ENCODE measurements around the gene DEGS2.
"Not testable (repeated sequence)": the region's sequence is repeated elsewhere in the genome, so short reads cannot be mapped to it uniquely, and the experiment has no call there.

The DEGS2 gene

DNA sequence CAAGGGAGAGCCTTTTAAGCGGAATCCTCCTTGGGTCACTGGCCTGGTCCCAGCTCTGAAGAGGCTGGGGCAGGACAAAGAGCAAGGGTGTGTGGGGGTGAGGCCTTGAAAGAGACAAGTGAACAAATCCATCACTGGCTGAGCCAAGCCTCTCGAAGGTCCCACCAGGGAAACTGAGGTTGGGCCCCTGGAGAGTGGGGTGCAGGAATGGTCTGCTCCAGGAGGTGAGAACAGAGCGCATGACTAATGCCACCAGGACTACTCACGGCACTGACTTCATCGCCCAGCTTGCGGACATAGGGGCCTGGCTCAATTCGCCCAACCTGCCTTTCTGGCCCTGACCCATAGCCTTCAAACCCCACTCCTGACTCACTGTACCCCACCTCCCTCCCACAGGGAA, 19.2 kb upstream of the DEGS2 start:
- DNase-seq: no peak

DNA sequence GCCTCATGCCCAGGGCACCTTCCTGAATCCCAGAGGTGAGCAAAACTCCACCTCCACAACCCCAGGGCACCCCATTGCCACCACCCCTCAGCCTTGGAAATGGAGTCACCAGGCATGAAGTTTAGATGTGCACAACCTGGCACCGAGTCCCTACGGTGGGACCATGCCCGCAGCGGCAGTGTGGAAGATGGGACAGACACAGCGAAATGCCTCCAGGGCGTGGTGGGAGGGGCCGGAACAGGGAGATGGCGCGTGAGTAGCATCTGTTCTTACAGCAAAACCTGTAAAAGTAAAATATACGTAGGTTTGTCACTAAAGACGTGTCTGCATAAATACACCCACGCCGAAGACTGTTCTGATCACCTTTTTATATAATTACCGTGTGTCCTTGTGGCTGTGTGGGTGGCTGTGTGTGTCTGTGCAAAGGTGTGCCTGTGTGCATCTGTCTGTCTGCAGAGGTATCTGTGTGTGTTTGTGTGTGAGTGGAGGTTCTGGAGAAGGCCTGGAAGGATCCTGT, 17.4 kb upstream of the DEGS2 start:
- no peak for DNase-seq

DNA sequence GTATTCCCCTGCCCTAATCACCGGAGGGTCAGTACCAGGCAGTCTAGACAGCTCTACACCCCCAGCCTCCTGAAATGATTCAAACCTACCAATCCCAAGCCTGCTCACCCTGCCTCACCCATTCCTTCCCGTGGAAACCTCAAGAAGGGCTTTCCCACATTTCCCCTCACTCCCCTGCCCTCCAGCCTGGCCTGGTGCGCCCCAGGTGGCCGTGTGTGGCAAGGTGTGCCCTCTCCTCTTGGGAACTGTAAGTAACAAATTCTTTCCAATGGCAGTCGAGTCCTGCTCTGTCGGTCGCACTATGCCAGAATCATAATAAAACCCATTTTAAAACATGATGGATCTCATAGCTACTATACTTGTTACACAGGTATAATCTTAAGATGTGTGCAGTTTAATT, 13.9 kb upstream of the DEGS2 start:
- no peak for DNase-seq

DNA sequence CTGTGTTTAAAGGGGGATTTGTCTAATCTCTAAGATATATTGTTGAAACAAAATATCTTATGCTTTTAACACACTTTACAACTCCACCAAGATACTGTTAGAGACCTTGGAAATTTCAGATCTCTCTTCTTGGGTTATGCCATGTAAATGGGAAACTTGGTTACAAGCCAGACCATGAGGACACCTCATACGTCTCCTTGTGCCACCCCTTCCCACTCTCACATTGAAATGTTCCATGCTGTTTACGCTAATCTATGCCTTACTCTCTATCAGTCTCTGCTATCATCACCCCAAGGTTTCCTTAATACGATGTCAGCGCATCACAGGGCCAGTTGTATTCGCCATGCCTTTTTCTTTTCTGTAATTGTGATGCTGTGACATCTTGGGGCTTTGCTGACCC, 13.4 kb upstream of the DEGS2 start:
- DNase-seq: no peak

DNA sequence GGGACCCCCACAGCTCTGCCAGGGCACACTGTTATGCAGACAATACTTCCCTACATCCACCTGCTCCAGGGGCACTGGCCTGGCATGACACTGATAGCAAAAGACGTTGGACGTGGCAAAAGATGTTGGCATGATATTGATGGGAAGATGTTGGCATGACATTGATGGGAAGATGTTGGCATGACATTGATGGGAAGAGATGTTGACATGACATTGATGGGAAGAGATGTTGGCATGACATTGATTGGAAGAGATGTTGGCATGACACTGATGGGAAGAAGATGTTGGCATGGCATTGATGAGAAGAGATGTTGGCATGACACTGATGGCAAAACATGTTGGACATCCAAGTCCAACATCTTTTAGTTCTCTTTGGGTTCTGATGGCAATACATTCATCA, 11.4 kb upstream of the DEGS2 start:
- DNase-seq: no peak

DNA sequence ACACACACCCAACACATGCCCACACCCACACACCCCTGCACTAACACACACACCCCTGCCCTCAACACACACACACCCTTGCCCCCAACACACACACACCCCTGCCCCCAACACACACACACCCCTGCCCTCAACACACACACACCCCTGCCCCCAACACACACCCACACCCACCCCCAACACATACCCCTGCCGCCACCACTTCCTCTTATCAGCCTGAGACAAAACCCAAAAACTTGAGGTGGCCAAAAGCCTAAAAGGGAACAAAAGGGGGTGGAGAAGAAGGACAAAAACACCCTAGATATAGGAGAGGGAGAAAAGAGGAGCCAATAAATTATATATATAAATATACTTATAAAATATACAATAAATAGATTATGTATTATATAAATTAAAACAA, 9.1 kb upstream of the DEGS2 start:
- DNase-seq: no peak

DNA sequence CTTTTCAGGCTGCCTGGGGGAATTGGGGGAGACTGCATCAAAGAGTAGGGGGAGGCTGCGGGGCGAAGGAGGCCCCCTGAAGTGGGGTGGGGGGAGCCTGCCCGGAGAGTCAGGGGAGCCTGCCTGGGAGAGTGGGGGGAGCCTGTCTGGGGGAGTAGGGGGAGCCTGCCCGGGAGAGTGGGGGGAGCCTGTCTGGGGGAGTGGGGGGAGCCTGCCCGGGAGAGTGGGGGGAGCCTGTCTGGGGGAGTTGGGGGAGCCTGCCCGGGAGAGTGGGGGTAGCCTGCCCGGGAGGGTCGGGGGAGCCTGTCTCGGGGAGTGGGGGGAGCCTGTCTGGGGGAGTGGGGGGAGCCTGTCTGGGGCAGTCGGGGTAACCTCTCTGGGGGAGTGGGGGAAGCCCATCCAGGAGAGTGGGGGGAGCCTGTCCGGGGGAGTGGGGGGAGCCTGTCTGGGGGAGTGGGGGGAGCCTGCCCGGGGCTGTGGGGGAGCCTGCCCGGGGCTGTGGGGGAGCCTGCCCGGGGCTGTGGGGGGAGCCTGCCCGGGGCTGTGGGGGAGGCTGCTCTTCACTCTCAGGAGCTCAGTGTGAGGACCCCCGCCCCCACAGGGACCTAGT, 6.5 kb upstream of the DEGS2 start:
- DNase-seq: no peak

DNA sequence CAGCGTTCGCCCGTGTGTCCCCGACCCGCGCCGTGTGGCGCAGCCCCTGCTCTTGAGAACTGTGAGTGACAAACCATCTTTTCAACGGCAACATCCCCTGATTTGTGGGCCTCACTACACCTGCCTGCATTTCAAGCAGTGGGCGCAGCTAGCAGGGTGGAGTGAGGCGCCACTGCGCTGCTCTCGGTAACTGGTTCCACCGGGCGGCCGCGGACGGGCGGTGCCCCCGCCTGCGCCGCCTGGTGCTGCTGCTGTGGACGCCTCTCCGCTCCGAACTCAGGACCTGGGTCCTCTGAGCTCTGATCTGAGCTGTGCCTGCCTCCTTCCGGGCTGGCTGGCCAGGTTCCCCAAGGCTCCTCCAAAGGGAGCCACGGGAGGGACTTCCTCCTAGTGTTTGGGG, 5.9 kb upstream of the DEGS2 start:
- no peak for DNase-seq

DNA sequence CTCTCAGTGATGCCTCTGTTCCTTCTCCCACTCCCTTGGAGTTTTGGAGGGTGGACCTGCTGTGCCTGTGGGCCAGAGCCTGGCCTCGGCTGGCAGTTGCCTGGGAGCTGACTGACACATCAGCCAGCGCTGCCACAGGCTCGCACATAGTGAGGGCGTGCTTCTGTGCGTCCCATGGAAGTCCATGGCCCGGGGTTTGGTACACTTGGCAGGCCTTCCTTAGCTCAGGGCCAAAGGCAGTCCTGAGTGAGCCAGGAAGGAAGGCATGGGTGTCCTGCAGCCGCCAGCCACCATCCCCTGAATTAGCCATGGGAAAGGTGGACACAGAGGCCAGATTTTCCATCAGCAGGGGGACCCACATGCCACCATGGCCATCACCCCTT, 1.1 kb upstream of the DEGS2 start:
- no peak for DNase-seq

DNA sequence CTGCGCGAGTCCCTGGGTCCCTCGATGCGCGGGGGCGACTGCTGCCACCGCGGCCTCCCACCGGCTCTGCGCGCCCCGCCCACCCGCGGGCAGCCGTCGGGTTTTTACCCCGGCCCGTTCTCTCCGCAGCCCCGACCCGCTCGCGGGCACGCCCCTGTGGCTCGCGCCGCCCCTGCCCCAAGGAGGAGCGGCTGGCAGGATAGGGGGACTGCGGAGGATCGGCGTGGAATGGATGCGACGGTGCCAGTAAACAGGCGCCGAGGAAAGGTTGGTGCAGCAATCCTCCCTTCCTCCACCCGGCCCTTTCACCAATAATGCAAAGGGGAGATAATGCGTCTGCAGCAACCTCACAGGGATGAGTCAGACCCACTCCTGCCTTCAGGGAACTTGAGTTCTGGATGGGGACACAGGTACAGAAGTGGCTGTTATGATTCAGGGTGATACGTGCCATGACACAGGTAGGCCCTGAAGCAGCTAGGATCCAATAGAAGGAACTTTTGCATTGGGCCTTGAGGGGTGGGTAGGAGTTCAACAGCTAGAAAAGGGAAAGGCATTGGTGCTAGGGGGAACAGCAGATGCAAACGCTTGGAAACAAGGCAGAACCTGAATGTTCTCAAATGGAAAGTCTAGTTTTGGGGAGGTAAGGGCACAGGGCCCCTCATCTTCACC, 554 bp upstream of the DEGS2 start:
- no peak for DNase-seq

DNA sequence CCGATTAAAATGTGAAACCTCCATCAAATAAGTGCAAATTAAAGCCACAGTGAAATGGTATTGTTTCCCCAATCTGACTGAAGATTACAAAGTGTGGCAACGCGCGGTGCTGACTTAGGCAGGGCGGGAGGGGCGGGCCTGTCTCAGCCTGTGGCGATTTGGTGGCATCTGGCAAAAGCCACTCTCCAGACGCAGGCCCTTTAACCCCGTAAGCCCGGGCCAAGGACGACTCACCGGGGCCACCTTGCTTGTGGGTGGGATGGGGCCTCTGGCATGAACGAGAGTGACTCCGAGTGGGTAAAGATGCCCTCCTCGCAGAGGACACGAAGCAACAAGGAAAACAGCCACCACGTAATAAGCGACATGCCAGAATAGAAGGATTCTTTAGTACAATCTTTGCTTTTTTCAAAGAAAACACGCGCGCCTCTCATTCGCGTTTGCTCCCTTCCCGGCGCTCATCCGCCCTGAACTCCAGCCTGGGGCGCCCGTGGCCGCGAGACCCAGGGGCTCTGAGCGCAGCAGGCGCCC, 815 bp downstream of the DEGS2 start:
- no peak for DNase-seq

DNA sequence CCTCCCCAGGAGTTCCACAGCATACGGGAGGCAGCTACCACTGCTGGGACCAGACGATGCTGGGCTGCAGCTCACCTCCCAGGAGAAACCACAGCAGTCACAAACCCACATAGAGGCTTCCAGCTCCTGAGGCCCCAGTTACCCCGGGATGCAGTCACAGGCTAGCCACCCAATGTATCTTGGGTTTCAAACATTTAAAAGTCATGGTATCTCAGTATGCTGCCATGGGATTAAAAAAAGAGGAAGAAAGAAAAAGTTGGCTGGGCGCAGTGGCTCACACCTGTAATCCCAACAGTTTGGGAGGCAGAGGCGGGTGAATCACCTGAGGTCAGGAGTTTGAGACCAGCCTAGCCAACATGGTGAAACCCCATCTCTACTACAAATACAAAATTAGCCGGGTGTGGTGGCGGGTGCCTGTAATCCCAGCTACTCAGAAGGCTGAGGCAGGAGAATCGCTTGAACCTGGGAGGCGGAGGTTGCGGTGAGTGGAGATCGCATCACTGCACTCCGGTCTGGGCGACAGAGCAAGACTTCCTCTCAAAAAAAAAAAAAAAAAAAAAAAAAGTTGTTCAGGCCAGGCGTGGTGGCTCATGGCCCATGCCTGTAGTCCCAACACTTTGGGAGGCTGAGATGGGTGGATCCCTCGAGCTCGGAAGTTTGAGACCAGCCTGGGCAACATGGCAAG, 1.8 kb downstream of the DEGS2 start:
- not testable (repeated sequence) for DNase-seq

DNA sequence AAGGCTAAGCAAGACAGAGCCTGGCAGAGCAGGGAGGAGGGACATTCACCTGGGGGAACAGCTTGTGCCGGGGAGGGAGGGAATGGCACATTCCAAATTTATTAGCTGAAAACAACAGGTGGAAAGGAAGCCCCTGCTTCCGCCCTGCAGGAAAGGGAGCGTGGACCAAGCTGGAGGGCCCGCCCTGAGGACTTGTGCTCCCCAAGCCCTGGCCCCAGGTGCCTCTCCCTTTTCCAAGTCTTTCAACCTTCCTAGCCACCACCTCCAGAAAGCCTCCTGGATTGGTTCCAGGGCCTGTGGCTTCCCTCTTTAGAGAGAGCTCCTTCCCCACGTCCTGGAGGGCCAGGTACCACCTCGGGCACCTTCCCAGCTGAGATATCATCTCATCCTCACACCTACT, 2.7 kb downstream of the DEGS2 start:
- DNase-seq: no peak

DNA sequence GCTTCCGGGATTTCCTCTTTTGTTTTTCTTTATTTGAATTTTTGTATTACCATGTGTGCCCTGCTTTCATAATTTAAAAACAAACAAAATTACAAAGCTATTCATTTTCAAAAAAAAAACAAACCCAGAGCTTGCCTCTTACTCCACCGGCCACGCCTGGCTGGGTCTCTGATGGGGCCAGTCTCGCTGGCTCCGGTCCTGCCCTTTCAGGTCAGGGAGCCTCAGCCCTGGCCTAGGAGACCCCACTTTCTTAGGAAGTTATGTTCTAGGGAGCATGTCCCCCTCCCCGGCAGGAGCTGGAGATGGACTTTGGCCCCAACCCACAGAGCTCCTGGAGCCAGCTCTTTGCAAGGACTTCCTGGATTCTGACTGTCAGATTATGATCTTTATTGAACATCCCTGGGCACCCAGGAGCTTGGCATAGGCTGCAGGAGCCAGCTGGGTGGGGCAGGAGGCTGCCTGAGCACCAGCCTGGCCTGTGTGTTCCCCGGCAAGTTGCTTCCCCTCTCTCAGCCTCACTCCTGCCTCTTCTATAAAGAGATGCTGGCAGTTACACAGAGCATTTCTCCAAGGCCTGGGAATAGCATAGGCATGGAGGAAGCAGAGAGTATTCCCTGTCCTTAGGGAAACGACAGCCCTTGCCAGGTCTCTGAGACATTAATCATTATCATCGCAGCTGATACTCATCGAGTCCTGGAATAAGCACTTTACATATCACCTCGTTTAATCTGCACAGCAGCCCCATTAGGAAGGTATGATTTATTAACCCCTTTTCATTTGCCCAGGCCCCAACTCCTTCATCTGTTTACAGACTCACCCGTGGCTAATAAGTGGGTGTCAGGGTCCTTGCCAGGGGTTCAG, 3.5 kb downstream of the DEGS2 start:
- no peak for DNase-seq

DNA sequence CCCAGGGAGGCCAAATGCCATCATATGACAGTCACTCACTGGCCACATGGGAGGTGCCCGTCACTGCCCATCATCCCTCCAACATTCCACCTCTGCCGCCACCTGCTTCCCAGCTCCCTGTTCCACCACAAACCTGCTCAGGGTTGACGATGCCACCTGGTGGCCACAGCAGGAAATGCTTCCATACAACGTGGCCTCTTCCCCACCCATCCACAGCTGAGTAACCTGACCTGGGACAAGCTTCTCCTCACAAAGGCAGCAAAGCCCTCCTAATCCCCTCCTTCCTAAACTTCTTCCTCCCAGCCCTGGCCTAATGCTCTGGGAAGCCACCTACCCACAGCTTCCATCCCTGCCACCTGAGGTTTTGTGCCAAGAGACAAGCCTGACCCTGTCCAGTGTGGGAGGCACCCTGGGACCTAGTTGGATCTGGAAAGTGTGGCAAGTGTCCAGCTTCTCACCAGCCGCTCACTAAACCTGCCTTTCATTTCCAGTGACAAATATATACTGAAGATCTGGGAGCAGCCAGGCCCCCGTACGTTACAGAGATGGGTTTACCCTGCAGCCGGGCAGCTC, 4.3 kb downstream of the DEGS2 start:
- no peak for DNase-seq

DNA sequence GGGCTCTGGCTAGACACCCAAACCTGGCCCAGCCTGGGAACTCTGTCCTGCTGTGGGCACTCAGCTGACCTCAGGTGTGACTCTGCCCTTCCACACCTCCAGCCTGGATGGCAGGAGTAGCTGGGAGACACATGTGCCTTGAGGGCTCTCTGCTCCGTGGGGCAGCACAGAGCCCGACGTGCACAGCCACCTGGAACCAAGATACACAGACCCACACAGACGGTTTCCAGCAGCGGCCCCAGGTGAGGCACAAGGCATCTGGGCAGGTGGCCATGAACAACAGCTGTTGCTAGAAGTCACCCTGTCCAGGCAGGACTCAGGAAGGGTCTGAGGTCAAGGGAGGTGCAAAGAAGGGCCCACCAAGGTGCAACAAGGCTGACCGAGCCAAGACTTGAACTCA, 5.9 kb downstream of the DEGS2 start:
- no peak for DNase-seq

DNA sequence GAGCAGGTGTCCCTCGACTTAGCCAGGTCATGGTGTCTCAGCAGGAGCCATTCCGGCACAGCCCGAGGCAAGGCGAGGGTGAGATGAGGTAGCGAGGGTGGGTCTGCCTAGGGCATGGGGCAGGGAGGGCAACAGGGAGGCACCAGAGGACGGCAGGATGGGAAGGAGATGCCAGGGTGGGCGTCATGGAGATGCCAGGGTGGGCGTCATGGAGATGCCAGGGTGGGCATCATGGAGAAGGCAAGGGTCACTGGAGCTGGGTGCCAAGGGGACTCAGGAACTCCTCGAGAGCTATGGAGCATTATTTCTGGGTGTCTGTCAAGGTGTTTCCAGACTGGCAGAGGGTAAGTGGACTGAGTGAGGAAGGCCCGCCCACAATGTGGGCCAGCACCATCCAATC, 7.4 kb downstream of the DEGS2 start:
- no peak for DNase-seq

DNA sequence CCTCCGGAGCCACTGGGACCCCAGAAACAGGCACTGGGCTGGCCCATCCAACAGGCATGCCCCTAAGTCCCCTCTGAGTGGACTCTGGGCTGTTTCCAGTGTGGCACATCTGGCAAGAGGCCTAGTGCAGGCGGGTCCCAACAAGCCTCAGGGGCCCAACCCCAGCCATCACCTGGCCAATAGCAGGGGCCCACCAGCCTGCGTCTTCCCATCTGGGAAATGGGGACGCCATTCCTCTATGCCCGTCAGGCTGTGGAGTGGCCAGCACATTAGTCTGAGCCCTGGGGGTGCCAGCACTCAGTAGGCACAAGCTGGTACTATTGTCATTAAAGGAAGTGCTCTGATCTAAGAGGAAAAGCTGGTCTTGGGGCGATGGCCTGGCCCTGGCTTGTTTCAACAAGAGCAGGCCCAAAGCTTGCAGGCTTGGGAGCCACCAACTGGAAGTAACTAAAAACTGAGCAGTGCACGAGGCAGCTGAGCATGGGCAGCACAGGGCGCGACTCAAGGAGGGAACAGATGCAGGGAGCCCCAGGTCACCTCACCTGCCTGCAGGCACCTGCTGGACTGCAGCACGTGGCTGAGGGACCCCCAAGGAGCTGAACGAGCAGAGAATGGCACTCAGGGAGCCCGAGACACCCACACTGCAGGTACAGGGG, 8.4 kb downstream of the DEGS2 start:
- DNase-seq: no peak

DNA sequence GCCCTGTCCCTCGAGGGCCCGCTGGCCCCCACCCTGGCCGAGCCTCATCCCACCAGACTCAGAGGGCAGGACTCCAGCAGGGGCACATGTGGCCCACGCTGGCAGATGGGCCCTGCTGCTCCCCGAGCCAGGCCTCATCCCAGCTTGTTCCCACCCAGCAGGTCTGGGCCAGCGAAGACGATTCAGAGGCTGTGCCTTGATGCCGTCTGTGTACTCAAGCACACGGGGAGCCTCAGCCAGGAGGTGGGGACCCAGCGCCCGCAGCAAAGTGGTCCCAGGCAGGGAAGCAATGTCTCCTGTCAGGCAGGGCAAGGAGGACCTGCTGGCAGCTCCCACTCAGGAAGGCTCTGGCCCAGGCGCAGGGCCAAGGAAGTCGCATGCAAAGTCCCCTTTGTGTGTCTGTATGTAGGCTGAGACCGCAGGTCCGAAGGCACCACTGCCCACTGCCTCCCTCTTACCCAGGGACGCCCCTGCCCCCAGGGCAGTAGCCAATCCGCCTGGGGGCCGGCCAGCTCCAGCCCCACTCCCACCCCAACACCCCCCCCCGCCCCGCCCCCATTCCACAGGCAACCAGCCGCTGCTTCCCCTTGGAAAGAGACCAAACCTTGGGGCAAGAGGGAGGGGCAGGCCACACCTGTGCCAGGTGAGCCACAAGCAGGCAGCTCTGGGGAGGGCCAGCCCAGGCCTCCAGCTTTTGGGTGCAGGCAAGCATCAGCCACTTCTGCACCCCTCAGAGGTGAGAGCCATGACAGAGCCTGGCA, 9.4 kb downstream of the DEGS2 start:
- DNase-seq: no peak

DNA sequence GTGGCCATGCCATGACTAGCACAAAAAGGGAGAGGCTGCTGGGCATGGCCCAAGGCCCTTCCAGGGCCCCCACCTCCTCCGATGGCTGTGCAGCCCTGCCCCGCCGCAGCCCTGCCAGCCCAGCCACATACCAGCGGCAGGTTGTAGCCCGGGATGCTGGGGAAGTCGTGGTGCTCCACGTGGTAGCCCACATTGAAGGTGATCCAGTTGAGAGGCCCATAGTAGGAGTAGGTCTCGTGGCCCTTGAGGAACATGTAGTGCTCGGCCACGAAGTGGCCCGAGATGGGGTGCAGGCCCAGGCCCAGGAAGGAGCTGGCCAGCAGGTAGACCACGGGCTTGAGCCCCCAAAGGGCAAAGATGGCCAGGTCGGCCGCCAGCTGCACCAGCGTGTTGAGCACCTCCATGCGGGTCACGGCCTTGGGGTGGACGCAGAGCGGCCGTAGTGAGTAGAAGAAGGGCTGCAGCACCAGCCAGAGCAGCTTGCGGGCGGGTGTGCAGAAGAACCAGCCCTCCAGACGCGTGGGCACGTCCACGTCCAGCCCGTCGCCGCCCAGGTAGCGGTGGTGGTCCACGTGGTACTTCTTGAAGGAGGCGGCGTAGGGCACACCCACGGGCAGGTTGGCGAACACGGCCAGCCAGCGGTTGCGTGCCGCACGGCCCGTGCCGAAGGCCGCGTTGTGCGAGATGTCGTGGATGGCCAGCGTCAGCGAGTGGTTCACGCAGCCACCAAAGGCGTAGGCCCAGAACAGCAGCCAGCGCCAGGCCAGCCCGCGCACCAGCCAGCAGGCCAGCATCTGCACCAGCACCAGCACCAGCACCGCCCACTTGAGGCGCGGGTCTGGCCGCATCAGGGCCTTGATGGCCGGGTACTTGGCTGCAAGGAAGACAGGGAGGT, 10.4 kb downstream of the DEGS2 start:
- DNase-seq: no peak

Measured in fibroblast of skin of right quadriceps (primary cell).